Peyer's patch (tissue), 4 donors: Measurements from ENCODE around the gene MCMBP.

ENCODE experiments used
- CTCF ChIP-seq, 6 experiments: fragments of 450-650 bp in 4 of 6; fragments of 200-600 bp in 2 of 6; sonication (generic) in 1 of 6; IDR thresholded peaks; one replicate each; pipeline ENCODE4 v1.5.1; 2017 to 2019; ENCODE audit warnings: antibody characterized with exemption in 6 of 6, mild to moderate bottlenecking in 3 of 6, moderate library complexity in 1 of 6
- POLR2A ChIP-seq, 2 donors: fragments of 450-650 bp; IDR thresholded peaks; one replicate each; pipeline ENCODE4 v1.5.1; 2017; ENCODE audit warnings: antibody characterized with exemption in 2 of 2, mild to moderate bottlenecking in 2 of 2, moderate library complexity in 2 of 2

DNA sequence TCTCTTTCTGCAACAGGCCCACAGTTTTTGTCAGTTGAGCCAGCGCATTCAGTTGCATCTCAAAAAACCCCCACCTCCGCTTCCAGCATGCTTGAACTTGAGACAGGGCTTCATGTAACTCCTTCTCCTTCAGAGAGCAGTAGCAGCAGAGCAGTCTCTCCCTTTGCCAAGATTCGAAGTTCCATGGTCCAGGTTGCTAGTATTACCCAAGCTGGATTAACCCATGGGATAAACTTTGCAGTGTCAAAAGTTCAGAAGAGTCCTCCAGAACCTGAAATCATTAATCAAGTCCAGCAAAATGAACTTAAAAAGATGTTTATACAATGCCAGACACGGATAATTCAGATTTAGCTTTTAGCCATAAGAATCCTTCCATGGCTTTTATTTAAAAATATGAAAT, 45.2 kb downstream of the MCMBP start:
- TF ChIP-seq CTCF (IDR thresholded peaks at IDR 0.05) (no peak), POLR2A (IDR thresholded peaks at IDR 0.05) (no peak)
